AG04450 (cell line): ENCODE results near the gene GRXCR1. TPM values are rescaled to one million over a fixed set of nuclear protein-coding genes. Genes with fewer than 3 reads are reported as not detected.

ENCODE experiments used
- CTCF ChIA-PET: fragments of 300-600, 350-600 bp; formaldehyde crosslinking; extraction: SDS; loops from one replicate; lab custom pipeline; 2022; ENCODE audit warnings: antibody characterized with exemption, inconsistent platforms; lab: Charles Lee
- POLR2A ChIA-PET: fragments of 350-600 bp; formaldehyde crosslinking; extraction: SDS; loops from one replicate; lab custom pipeline; 2021; ENCODE audit warnings: antibody characterized with exemption, inconsistent platforms; lab: Yijun Ruan, JAX
- DNase-seq: peaks from one replicate; pipeline ENCODE4 v3.0.0-alpha.2; 2011; ENCODE audit warnings: low read depth, low spot score
- H3K27ac ChIP-seq: one replicate; pipeline ENCODE4 v1.5.1; 2012; ENCODE audit warnings: low read depth, low read length, control low read depth
- H3K27me3 ChIP-seq: one replicate; pipeline ENCODE4 v1.6.0; 2012; ENCODE audit warnings: low read length; ENCODE audit not compliant: control insufficient read depth, insufficient read depth
- H3K4me3 ChIP-seq: 2 replicates; pipeline ENCODE4 v1.5.1; 2011; ENCODE audit warnings: mild to moderate bottlenecking, low read depth, low read length, control low read depth
- H3K9me3 ChIP-seq: 2 replicates; pipeline ENCODE4 v1.5.1; 2012; ENCODE audit warnings: low read length; ENCODE audit not compliant: control insufficient read depth, insufficient read depth
- polyA plus RNA-seq: library from polyadenylated mRNA; depleted of rRNA; stranded (reverse); fragments of >200 nt; gene quantifications from 2 replicates; pipeline ENCODE4 v1.2.3, GENCODE V29; 2011
- TF ChIP-seq, protein P1 (sequence below): IDR thresholded peaks from 2 replicates; pipeline ENCODE4 v1.5.1; 2011; ENCODE audit warnings: low read depth, low read length, control low read depth, inconsistent platforms

GRXCR1 gene
- polyA plus RNA-seq, 1 experiment: not detected

- H3K4me3 ChIP-seq: no peak overlapping the region
- ChIA-PET CTCF (no interaction called here), POLR2A (no interaction called here)
- H3K27ac ChIP-seq: no peak overlapping the region
- DNase-seq: no peak
- no peaks in the 10 kb centered on the region for H3K27me3 ChIP-seq
- TF ChIP-seq, protein P1, sequence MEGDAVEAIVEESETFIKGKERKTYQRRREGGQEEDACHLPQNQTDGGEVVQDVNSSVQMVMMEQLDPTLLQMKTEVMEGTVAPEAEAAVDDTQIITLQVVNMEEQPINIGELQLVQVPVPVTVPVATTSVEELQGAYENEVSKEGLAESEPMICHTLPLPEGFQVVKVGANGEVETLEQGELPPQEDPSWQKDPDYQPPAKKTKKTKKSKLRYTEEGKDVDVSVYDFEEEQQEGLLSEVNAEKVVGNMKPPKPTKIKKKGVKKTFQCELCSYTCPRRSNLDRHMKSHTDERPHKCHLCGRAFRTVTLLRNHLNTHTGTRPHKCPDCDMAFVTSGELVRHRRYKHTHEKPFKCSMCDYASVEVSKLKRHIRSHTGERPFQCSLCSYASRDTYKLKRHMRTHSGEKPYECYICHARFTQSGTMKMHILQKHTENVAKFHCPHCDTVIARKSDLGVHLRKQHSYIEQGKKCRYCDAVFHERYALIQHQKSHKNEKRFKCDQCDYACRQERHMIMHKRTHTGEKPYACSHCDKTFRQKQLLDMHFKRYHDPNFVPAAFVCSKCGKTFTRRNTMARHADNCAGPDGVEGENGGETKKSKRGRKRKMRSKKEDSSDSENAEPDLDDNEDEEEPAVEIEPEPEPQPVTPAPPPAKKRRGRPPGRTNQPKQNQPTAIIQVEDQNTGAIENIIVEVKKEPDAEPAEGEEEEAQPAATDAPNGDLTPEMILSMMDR: no peak
- peaks cover 11% of the 10 kb centered on the region; the same call in 1 of the 2 replicates for H3K9me3 ChIP-seq
These were observed 14.6 kb downstream of the GRXCR1 start for GRCh38 chr4:42906891-42907759.

- Histone ChIP-seq H3K4me3 (no peak overlapping the region), H3K27ac (no peak overlapping the region), H3K27me3 (no peaks in the 10 kb centered on the region), H3K9me3 (peaks cover 7% of the 10 kb centered on the region; the same call in 1 of the 2 replicates)
- ChIA-PET POLR2A (no interaction called here), CTCF (no interaction called here)
- TF ChIP-seq, protein P1: no peak
- no peak for DNase-seq
These were observed 17.9 kb downstream of the GRXCR1 start for GRCh38 chr4:42910459-42910858.

GRCh38 chr4:42914937-42915336 is 22.4 kb downstream of the GRXCR1 start:
- TF ChIP-seq, protein P1: no peak
- Histone ChIP-seq H3K27ac (no peak overlapping the region), H3K9me3 (peaks cover 2% of the 10 kb centered on the region; the same call in 1 of the 2 replicates), H3K27me3 (no peaks in the 10 kb centered on the region), H3K4me3 (no peak overlapping the region)
- POLR2A ChIA-PET: no interaction called here
- CTCF ChIA-PET: no interaction called here
- no peak for DNase-seq

- H3K9me3 ChIP-seq: peaks cover 2% of the 10 kb centered on the region; the same call in 1 of the 2 replicates
- DNase-seq: no peak
- H3K27ac ChIP-seq: no peak overlapping the region
- ChIA-PET POLR2A (no interaction called here), CTCF (no interaction called here)
- no peaks in the 10 kb centered on the region for H3K27me3 ChIP-seq
- TF ChIP-seq, protein P1: no peak
- H3K4me3 ChIP-seq: no peak overlapping the region
These were observed 23.0 kb downstream of the GRXCR1 start for GRCh38 chr4:42915484-42915883.

GRCh38 chr4:42917296-42917695 is 24.8 kb downstream of the GRXCR1 start:
- no peak for DNase-seq
- no peak overlapping the region for H3K27ac ChIP-seq
- ChIA-PET CTCF (no interaction called here), POLR2A (no interaction called here)
- H3K9me3 ChIP-seq: peaks cover 2% of the 10 kb centered on the region; the same call in 1 of the 2 replicates
- no peaks in the 10 kb centered on the region for H3K27me3 ChIP-seq
- H3K4me3 ChIP-seq: no peak overlapping the region
- TF ChIP-seq, protein P1: no peak
